Measurements from ENCODE around the gene NR1H3. TPM values are rescaled to one million over a fixed set of nuclear protein-coding genes. Genes with fewer than 3 reads are reported as not detected.

The NR1H3 gene
- total RNA-seq, 1 experiment from 2014 or later, result 26.3 TPM

GRCh38 chr11:47244448-47245350, 13.1 kb upstream of the NR1H3 start:
- H3K9me3 Mint-ChIP-seq, result no peaks in the 10 kb centered on the region; a peak in 1 of 5 replicates
- Histone ChIP-seq H2BK12ac (ENCODE audit: insufficient read length, low read depth, low read length) (no peak overlapping the region), H2BK120ac (ENCODE audit: low read depth, low read length, poor library complexity, severe bottlenecking) (no peak overlapping the region), H3K56ac (ENCODE audit: insufficient read length, low read depth, low read length) (no peak overlapping the region), H3K14ac (ENCODE audit: insufficient read depth, low read length) (no peak overlapping the region), H3K4ac (ENCODE audit: low read depth, low read length) (no peak overlapping the region), H3K9me3 (ENCODE audit: control insufficient read depth, low read depth, low read length) (no peaks in the 10 kb centered on the region), H3K4me2 (ENCODE audit: insufficient read depth, insufficient read length, low read length) (no peak overlapping the region), H3K4me1 (ENCODE audit: insufficient read depth, low read length) (peaks cover 5% of the 10 kb centered on the region; the same call in 1 of the 2 replicates), H3K27me3 (ENCODE audit: insufficient read depth, low read length) (no peaks in the 10 kb centered on the region), H2BK20ac (ENCODE audit: low read depth, low read length, poor library complexity, severe bottlenecking) (no peak overlapping the region), H2BK15ac (ENCODE audit: low read depth, low read length) (no peak overlapping the region), H3K18ac (ENCODE audit: insufficient read length, low read depth, low read length) (no peak overlapping the region), H3K23me2 (ENCODE audit: insufficient read length, low read depth, low read length, poor library complexity, severe bottlenecking) (peaks cover 8% of the 10 kb centered on the region), H3K27ac (ENCODE audit: insufficient read length, low read depth, low read length) (no peak overlapping the region), H2BK5ac (ENCODE audit: insufficient read length, low read length) (no peak overlapping the region), H4K91ac (ENCODE audit: insufficient read length, low read depth, low read length) (no peak overlapping the region), H2AFZ (ENCODE audit: low read length) (no peak overlapping the region), H4K8ac (replicated peaks; ENCODE audit: insufficient read length, low read depth, low read length) (no peak overlapping the region), H3K79me2 (ENCODE audit: insufficient read depth, low read length) (no peaks in the 10 kb centered on the region), H3K9ac (ENCODE audit: extremely low read depth, insufficient read length, low read length) (no peak overlapping the region), H3T11ph (ENCODE audit: low read length) (no peak overlapping the region), H3K23ac (ENCODE audit: insufficient read length, low read depth, low read length) (no peak overlapping the region), H2AK5ac (ENCODE audit: insufficient read length, low read length) (no peak overlapping the region), H4K20me1 (ENCODE audit: control insufficient read depth, insufficient read depth, insufficient read length) (no peaks in the 10 kb centered on the region), H4K5ac (ENCODE audit: insufficient read length, low read depth, low read length) (no peak overlapping the region), H3K79me1 (ENCODE audit: insufficient read depth, low read depth, low read length, poor library complexity, severe bottlenecking) (no peaks in the 10 kb centered on the region)
- no peaks in the 10 kb centered on the region; the same call in 1 of the 2 replicates for H3K27me3 Mint-ChIP-seq (ENCODE audit: low read depth)
- no peak overlapping the region for H3K4me3 Mint-ChIP-seq
- no peak for TF ChIP-seq CTCF (conservative IDR thresholded peaks at IDR 0.05)
- WGBS (ENCODE audit: extremely low coverage, insufficient read length, low lambda C conversion rate), result no CpG with 5 or more reads among the region's 23 CpGs
- H3K36me3 Mint-ChIP-seq (ENCODE audit: insufficient read depth in 1 of 3, low read depth in 3 of 3), result peaks cover 6 to 69% (median 62%) of the 10 kb centered on the region in 3 experiments; a peak in 6 of 7 replicates
- H3K27ac Mint-ChIP-seq, result no peak overlapping the region; a peak in 2 of 7 replicates
- DNase-seq, result no peak
- H3K4me1 Mint-ChIP-seq, result peaks cover 11 to 12% of the 10 kb centered on the region in 2 experiments

Data from H9 (cell line).